HTR-8/SVneo (cell line): ENCODE measurements around the gene DEUP1.
"Not testable (repeated sequence)": the region's sequence is repeated elsewhere in the genome, so short reads cannot be mapped to it uniquely, and the experiment has no call there.

Experiments
- DNase-seq: peaks from one replicate; pipeline ENCODE4 v3.0.0; 2011; ENCODE audit warnings: low spot score, mixed read lengths; ENCODE audit not compliant: insufficient read length
- FAIRE-seq: peaks from 2 replicates; lab custom pipeline; 2011; peaks lifted over from hg19 to GRCh38; lab: Jason Lieb, UNC

DEUP1 gene, protein sequence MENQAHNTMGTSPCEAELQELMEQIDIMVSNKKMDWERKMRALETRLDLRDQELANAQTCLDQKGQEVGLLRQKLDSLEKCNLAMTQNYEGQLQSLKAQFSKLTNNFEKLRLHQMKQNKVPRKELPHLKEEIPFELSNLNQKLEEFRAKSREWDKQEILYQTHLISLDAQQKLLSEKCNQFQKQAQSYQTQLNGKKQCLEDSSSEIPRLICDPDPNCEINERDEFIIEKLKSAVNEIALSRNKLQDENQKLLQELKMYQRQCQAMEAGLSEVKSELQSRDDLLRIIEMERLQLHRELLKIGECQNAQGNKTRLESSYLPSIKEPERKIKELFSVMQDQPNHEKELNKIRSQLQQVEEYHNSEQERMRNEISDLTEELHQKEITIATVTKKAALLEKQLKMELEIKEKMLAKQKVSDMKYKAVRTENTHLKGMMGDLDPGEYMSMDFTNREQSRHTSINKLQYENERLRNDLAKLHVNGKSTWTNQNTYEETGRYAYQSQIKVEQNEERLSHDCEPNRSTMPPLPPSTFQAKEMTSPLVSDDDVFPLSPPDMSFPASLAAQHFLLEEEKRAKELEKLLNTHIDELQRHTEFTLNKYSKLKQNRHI

GRCh38 chr11:93330446-93330984 is at the start of gene DEUP1:
DEUP1 (plus strand) TSS chr11:93330742; CDS start chr11:93332260, 1,518 bp downstream.
- no peak for FAIRE-seq
- no peak for DNase-seq

DNA sequence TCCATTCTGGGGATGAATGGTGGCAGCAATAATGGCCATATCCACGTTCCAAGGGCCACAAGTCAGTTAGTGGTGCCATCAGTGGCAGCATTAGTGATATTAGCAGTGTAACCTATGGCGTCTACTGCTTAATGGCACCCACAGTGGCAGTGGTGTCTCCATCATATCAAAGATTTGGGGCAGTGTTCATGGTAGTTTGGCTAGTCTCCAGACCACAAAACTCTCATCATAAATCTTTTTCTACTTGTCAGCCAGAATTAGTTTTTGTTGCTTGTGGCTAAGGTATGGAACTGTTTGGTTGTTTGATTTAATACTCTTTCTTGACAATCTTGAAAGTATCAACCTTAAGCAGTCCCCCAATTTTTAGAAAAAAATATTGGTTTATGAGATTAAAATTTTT is 45.1 kb upstream of the DEUP1 start:
- FAIRE-seq (no peak), DNase-seq (no peak)

DNA sequence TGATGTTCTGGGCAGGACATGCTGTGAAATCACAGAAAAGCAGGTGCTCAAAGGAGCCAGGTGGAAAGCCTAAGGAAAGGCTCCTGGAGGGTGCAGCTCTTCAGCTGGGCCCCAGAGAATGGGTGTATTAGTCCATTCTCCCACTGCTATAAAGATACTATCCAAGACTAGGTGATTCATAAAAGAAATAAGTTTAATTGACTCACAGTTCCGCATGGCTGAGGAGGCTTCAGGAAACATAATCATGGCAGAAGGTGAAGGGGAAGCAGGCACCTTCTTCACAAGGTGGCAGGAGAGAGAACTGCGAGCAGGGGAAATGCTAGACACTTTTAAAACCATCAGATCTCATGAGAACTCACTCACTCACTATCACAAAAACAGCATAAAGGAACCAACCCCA is 43.1 kb upstream of the DEUP1 start:
- no peak for FAIRE-seq

DNA sequence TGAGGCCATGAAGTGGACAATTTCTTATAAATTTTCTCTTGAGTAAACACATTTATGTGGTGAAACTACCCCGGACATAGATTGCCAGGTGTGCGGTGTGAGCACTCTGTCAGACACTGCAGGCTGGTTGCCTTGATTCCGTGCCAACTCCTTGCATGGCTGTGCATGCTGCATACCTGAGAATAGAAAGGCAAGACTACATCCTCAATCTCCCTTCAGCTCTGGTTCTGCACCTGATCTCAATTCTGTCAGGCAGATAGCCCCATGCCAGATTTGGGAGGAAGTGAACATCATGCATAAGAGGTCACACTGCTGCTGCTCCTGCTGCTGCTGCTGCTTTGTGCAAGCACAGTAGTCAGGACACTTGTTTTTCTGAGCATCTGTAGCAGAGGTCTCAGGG is 42.5 kb upstream of the DEUP1 start:
- no peak for FAIRE-seq
- no peak for DNase-seq

More for the DNA sequence above, 43.1 kb upstream of the DEUP1 start:
- DNase-seq: no peak

DNA sequence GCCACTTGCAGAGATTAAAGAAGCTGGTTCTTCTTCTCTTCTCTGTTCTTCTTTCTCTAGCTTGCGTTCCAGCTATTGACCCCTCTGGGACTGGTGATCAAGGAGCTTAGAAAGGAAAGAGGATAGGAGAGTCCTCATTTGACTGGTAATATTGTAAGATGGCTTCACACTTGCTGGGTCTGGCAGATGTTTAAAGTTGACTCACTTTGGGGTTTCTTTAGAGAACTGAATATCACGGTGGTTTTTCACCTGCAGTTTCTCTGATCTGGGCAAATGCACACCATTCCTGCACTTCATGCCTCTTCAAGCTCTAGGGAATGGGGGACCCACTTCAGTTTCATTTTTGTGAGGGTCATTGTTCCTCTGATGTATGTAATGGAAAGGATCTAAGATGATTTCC is 41.8 kb upstream of the DEUP1 start:
- no peak for FAIRE-seq
- no peak for DNase-seq

DNA sequence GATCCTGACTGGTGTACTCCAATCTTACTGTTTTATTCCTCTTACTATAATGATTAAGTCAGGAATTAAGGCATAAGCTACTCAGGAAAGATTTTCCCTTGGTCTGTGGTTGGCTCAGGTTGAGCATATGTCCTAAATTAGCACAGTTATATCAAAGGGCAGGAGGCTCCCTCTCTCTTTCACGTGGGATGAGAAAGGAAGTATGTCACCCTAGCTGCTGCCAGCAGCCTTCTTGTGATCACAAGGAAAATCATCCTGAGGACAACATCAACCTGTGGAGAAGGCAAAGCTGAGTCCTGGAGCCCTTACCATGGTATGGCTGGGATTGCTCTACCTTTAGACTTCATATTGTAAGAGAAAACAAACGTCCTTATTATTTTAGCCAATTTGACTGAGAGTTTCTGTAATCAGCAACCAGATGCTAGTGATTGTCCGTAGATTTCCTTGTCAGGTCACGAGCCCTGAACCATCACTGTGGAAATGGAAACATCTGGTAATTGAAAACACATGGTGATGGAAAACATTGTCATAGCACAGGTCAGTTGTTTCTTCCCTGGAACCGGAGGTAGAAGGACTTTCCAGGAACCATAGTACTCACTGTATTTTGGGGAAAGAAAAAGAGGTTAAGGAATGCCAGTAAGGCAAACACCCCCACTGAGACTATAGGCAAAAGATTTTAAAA is 40.6 kb upstream of the DEUP1 start:
- DNase-seq: no peak
- FAIRE-seq: no peak

DNA sequence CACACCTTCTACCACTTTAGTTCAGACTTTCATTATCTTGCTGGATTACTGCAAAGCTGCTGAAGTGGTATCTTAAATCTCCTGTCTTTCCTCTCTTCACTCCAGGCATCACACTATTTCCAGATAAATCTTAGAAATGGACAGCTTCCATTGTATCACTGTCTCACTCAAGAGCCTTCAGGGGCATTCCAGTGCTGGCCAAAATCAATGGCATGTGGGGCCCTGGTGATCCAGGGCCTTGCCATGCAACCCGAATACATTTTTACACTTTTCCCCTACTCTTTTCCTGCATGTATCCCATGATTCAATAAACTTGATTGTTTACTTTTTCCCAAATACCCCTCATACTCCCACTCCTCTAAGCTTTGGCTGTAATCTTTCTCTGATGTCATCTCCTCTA is 39.4 kb upstream of the DEUP1 start:
- no peak for FAIRE-seq
- DNase-seq: no peak

DNA sequence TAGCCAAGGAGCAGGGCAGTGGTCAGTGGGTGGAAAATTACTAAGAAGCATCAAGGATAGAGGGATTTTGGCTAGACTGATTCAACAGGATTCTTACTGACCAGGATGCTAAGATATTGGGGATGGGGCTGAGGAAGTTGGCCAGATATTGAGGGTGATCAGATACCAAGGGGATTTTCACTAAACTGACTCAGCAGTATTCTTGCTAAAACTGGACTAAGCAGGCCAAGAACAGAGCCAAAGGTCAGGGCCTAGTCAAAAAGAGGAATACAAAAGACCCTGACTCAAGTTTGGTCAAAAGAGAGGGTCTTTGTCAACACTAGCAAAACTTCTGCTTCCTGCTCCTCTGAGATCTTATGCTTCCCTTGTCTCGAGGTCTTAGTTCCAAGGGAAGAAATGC is 38.6 kb upstream of the DEUP1 start:
- no peak for FAIRE-seq
- no peak for DNase-seq

- DNase-seq: no peak
- no peak for FAIRE-seq
Measured at GRCh38 chr11:93295921-93296575, 34.5 kb upstream of the DEUP1 start.

DNA sequence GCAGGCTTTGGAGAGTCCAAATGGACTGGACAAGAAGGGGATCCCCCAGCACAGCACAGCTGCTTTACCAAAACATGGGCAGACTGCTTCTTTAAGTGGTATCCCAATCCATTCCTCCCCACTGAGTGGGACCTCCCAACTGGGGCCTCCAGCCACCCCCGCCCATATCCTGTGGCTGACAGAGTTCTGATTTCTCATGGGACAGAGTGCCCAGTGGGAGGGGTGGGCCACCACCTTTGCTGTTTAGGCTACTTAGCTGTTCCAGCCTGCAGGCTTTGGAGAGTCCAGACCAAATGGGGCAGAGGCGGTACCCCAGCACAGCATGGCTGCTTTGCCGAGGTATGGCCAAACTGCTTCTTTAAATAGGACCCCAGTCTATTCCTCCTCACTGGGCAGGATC is 26.9 kb upstream of the DEUP1 start:
- no peak for FAIRE-seq
- no peak for DNase-seq

DNA sequence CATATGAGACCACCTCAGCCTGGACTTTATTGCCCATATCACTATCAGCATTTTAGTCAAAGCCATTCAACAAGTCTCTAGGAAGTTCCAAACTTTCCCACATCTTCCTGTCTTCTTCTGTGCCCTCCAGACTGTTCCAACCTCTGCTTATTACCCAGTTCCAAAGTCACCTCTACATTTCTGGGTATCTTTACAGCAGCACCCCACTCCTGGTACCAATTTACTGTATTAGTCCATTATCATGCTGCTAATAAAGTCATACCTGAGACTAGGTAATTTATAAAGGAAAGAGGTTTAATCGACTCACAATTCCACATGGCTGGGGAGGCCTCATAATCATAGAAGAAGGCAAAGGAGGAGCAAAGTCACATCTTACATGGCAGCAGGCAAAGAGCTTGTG is 16.1 kb upstream of the DEUP1 start:
- FAIRE-seq, DNase-seq: not testable (repeated sequence)

DNA sequence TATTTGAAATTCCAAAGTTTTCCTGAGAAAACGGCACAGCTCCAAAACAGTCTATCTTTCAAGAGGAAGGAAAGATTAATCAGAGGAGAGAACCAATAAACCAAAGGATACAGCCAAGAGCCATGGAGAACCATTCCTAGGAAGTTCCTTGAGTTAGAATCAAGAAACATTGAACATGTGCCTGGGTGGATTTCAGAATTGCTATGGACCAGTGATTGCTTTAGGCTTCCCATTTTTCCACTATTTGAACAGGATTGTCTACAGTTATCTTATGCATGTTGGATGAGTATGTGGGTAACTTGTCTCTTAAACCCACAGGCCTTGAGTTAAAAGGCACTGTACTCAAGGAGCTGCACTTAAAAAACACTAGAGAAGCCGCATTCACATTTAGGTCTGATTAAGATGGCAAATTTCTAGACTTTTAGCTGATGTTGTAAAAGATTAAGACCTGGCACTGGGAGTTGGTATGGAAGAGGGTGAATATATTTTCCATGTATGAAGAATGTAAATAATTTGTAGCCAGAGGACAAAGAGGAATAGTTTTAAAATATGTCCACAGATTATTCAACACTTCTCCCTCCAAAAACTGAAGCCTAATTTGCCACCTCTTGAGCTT is 11.2 kb upstream of the DEUP1 start:
- DNase-seq: no peak
- FAIRE-seq: no peak

GRCh38 chr11:93320230-93320629 is 10.3 kb upstream of the DEUP1 start:
- no peak for DNase-seq
- no peak for FAIRE-seq

DNA sequence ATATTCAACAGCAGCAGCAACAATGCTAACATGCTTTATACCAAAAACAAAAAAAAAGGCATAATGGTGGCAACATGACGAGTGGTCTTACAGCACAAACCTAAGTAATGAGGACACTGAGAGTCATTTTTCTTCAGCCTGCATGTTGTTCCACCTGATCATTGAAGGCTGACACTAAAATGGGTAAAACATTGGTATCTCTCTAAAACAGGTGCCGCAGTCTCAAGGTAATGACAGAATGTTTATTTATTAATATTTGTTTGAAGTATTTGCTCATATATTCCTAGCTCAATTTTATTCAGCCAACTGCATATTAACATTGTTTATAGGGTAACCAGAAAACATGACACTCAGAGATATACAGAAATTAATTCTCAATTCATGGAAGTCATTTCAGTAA is 8.3 kb upstream of the DEUP1 start:
- FAIRE-seq: no peak

GRCh38 chr11:93323747-93324146 is 6.8 kb upstream of the DEUP1 start:
- no peak for DNase-seq
- FAIRE-seq: no peak

More for the DNA sequence above, 8.3 kb upstream of the DEUP1 start:
- DNase-seq: no peak

GRCh38 chr11:93324500-93324899 is 6.0 kb upstream of the DEUP1 start:
- FAIRE-seq: no peak
- DNase-seq: no peak

DNA sequence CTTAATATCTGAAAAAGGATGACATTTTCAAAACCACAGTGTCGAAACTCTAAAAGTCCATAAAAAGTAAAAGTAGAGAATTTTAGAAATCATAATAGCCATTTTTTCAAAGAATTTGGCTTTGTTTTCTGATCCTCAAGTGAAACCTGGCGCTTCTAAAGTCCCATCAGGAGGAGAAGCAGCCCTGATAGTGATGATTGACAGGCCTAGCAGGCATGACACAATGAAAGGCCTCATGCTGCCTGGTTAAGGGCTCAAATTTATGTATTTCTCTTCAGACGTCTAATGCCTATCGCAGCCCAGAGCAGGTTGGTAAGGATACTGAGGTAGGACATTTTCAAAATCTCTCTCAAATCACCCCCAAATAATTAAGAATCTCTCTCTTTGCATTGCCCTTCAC is 3.9 kb upstream of the DEUP1 start:
- no peak for DNase-seq
- no peak for FAIRE-seq

DNA sequence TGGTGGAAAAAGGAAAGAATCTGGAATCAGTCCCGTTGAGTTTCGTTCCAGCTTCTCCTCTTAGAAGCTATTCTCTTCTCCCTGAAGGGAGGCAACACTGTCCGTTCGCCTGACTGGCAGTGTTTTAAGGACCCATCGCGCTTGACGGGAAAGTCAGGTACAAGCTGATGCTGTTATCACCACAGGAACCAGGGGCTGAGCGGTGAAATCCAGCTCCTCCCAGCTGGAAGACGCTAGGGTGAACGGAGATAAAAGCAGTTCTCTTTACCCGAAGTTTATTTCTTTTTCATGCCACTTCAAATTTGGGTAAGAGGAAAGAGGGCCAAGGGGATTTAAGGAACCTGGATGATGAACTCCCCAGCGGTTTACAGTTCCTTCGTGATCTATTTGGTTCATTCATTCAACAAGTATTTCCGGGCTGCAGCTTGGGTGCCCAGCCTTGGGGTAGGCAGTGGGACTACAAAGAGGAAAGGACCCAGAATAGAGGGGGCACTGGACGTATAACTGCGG is 551 bp upstream of the DEUP1 start:
- FAIRE-seq (no peak), DNase-seq (no peak)

GRCh38 chr11:93340223-93340622 is 9.7 kb downstream of the DEUP1 start:
- DNase-seq: no peak
- FAIRE-seq: no peak

DNA sequence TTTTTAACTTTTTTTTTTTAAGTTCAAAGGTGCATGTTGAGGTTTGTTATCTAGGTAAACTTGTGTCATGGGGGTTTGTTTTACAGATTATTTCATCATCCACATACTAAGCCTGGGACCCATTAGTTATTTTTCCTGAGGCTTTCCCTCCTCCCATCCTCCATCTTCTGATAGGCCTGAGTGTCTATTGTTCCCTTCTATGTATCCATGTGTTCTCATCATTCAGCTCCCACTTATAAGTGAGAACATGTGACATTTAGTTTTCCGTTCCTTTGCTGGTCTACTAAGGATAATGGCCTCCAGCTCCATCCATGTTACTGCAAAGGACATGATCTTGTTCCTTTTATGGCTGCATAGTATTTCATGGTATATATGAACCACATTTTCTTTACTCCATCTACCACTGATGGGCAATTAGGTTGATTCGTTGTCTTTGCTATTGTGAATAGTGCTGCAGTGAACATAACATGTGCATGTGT is 14.4 kb downstream of the DEUP1 start:
- FAIRE-seq (no peak), DNase-seq (no peak)
